ENCODE results near the gene PYY. TPM values are rescaled to one million over a fixed set of nuclear protein-coding genes. Genes with fewer than 3 reads are reported as not detected.

PYY gene
- total and polyA plus RNA-seq, 10 of the 15 experiments (the other 5 are each of a cell fraction or from before 2014, with no cell fraction given): 0.07 to 0.18 TPM; not detected in 8

GRCh38 chr17:43938838-43939182 lies 14.9 kb downstream of the PYY start:
- Histone ChIP-seq H3K4me1 (ENCODE audit: control insufficient read depth, insufficient read depth, low read length) (no peaks in the 10 kb centered on the region), H3K36me3 (ENCODE audit: control insufficient read depth in 2 of 2, insufficient read depth in 2 of 2, low read length in 1 of 2) (no peaks in the 10 kb centered on the region), H3K27ac (ENCODE audit: control insufficient read depth, insufficient read depth) (no peak overlapping the region), H4K20me1 (ENCODE audit: control insufficient read depth, insufficient read depth) (no peaks in the 10 kb centered on the region), H3K4me2 (ENCODE audit: control insufficient read depth, insufficient read depth) (no peak overlapping the region), H3K27me3 (replicated peaks in 1 of 2; ENCODE audit: control insufficient read depth in 2 of 2, insufficient read depth in 2 of 2, low read length in 1 of 2) (no peaks in the 10 kb centered on the region; a peak in 1 of 4 replicates), H3K79me2 (ENCODE audit: control insufficient read depth, insufficient read depth, low read length) (no peaks in the 10 kb centered on the region), H3K9ac (ENCODE audit: control insufficient read depth, insufficient read depth, low read length) (no peak overlapping the region), H3K9me3 (replicated peaks; ENCODE audit: control insufficient read depth, insufficient read depth, low read length) (no peaks in the 10 kb centered on the region), H2AFZ (ENCODE audit: control insufficient read depth, low read depth, low read length) (no peak overlapping the region), H3K4me3 (no peak overlapping the region)
- in situ Hi-C loops (cut with MboI): no loop called here
- ChIA-PET RAD21 (ENCODE audit: unreplicated experiment) (no interaction called here), CTCF (no interaction called here), SMC1A (ENCODE audit: uncharacterized antibody, unreplicated experiment) (no interaction called here), POLR2A (no interaction called here)
- intact Hi-C loops (cut with micrococcal nuclease; ENCODE audit: unreplicated experiment): no loop called here
- DNase-seq (ENCODE audit: low read depth, low spot score) (no peak), FAIRE-seq (no peak), ATAC-seq (no peak)
- TF ChIP-seq FOXM1 (IDR thresholded peaks at IDR 0.05; ENCODE audit: low read depth, low read length): no peak
- WGBS (ENCODE audit: insufficient coverage, insufficient replicate concordance, low lambda C conversion rate, missing lambda C conversion rate): 25% methylated on average over 6 of the region's 6 CpGs
- BruUV-seq (replicated peaks): no TSS peak

- in situ Hi-C loops (cut with MboI): no loop called here
- no peak for ATAC-seq
- no peak for DNase-seq (ENCODE audit: low read depth, low spot score)
- 58% methylated on average over 3 of the region's 3 CpGs for WGBS (ENCODE audit: insufficient coverage, insufficient replicate concordance, low lambda C conversion rate, missing lambda C conversion rate)
- H3K36me3 ChIP-seq (ENCODE audit: control insufficient read depth in 2 of 2, insufficient read depth in 2 of 2, low read length in 1 of 2): no peaks in the 10 kb centered on the region
- no peaks in the 10 kb centered on the region for H3K9me3 ChIP-seq (replicated peaks; ENCODE audit: control insufficient read depth, insufficient read depth, low read length)
- H4K20me1 ChIP-seq (ENCODE audit: control insufficient read depth, insufficient read depth): no peaks in the 10 kb centered on the region
- no peaks in the 10 kb centered on the region; a peak in 1 of 4 replicates for H3K27me3 ChIP-seq (replicated peaks in 1 of 2; ENCODE audit: control insufficient read depth in 2 of 2, insufficient read depth in 2 of 2, low read length in 1 of 2)
- ChIA-PET SMC1A (ENCODE audit: uncharacterized antibody, unreplicated experiment) (no interaction called here), POLR2A (no interaction called here), CTCF (interaction anchor here (1.1 kb wide), 1 partner anchor 34 kb away, joined by 3 read pairs; no protein-coding TSS in a partner anchor), RAD21 (ENCODE audit: unreplicated experiment) (no interaction called here)
- H3K27ac ChIP-seq (ENCODE audit: control insufficient read depth, insufficient read depth): no peak overlapping the region
- no peak overlapping the region for H3K4me3 ChIP-seq
- H3K79me2 ChIP-seq (ENCODE audit: control insufficient read depth, insufficient read depth, low read length): no peaks in the 10 kb centered on the region
- FAIRE-seq: no peak
- no peak overlapping the region for H3K9ac ChIP-seq (ENCODE audit: control insufficient read depth, insufficient read depth, low read length)
- H3K4me1 ChIP-seq (ENCODE audit: control insufficient read depth, insufficient read depth, low read length): no peaks in the 10 kb centered on the region
- no peak overlapping the region for H2AFZ ChIP-seq (ENCODE audit: control insufficient read depth, low read depth, low read length)
- H3K4me2 ChIP-seq (ENCODE audit: control insufficient read depth, insufficient read depth): no peak overlapping the region
- intact Hi-C loops (cut with micrococcal nuclease; ENCODE audit: unreplicated experiment): no loop called here
- BruUV-seq (replicated peaks): no TSS peak
- TF ChIP-seq MEF2A (IDR thresholded peaks at IDR 0.05; ENCODE audit: insufficient read depth, low read depth, low read length) (no peak), SREBF2 (IDR thresholded peaks at IDR 0.05; ENCODE audit: low read length) (no peak), CHD4 (IDR thresholded peaks at IDR 0.05) (no peak), ZNF622 (IDR thresholded peaks at IDR 0.05) (no peak), RELB (IDR thresholded peaks at IDR 0.05; ENCODE audit: low read depth) (no peak), MAX (IDR thresholded peaks at IDR 0.05; ENCODE audit: low read depth, low read length) (no peak), IRF5 (IDR thresholded peaks at IDR 0.05; ENCODE audit: borderline replicate concordance) (no peak), RAD21 (IDR thresholded peaks at IDR 0.05; ENCODE audit: insufficient read depth, low read depth, low read length) (no peak), ELK1 (IDR thresholded peaks at IDR 0.05; ENCODE audit: low read depth, low read length) (no peak), CEBPB (IDR thresholded peaks at IDR 0.05; ENCODE audit: borderline replicate concordance in 1 of 2, low read depth in 2 of 2, low read length in 2 of 2) (no peak), ZNF274 (IDR thresholded peaks at IDR 0.05; ENCODE audit: insufficient read depth, insufficient read length) (no peak)
Observed at GRCh38 chr17:43936434-43936833, 17.3 kb downstream of the PYY start.

Measured in GM12878 (cell line).